Loucy (cell line): ENCODE data around the gene KCNMA1.

ENCODE experiments used
- H2AFZ ChIP-seq: fragments of 200-600 bp; sonication (generic); 2 replicates; pipeline ENCODE4 v1.6.0; 2016; ENCODE audit warnings: antibody characterized with exemption, mild to moderate bottlenecking, low read length, moderate library complexity
- H3F3A ChIP-seq: fragments of 200-600 bp; 2 replicates; pipeline ENCODE4 v1.6.0; 2016; ENCODE audit warnings: antibody characterized with exemption, low read depth, mild to moderate bottlenecking
- H3K27me3 ChIP-seq: fragments of 200-600 bp; sonication (generic); 2 replicates; pipeline ENCODE4 v1.6.1; 2014; ENCODE audit warnings: low read length, mild to moderate bottlenecking; ENCODE audit not compliant: insufficient read depth, poor library complexity, severe bottlenecking
- H3K36me3 ChIP-seq: fragments of 200-600 bp; sonication (generic); 2 replicates; pipeline ENCODE4 v1.6.1; 2016; ENCODE audit warnings: low read length; ENCODE audit not compliant: insufficient read depth
- H3K4me1 ChIP-seq: fragments of 200-600 bp; sonication (generic); 2 replicates; pipeline ENCODE4 v1.5.1; 2014; ENCODE audit warnings: low read length, mild to moderate bottlenecking; ENCODE audit not compliant: insufficient read depth, poor library complexity, severe bottlenecking
- H3K4me2 ChIP-seq: fragments of 200-600 bp; sonication (generic); 2 replicates; pipeline ENCODE4 v1.6.0; 2014; ENCODE audit warnings: antibody characterized with exemption, low read length, low read depth, mild to moderate bottlenecking; ENCODE audit not compliant: poor library complexity, severe bottlenecking
- H3K4me3 ChIP-seq: fragments of 200-600 bp; sonication (generic); 2 replicates; pipeline ENCODE4 v1.5.1; 2014; ENCODE audit warnings: low read length, mild to moderate bottlenecking, mixed read lengths; ENCODE audit not compliant: poor library complexity, severe bottlenecking
- H3K79me2 ChIP-seq: fragments of 200-600 bp; sonication (generic); 2 replicates; pipeline ENCODE4 v1.6.1; 2014; ENCODE audit warnings: low read length; ENCODE audit not compliant: insufficient read depth
- H3K9ac ChIP-seq: fragments of 200-600 bp; sonication (generic); 2 replicates; pipeline ENCODE4 v1.6.0; 2014; ENCODE audit warnings: mild to moderate bottlenecking, low read depth, low read length, moderate library complexity; ENCODE audit not compliant: poor library complexity, severe bottlenecking
- H3K9me2 ChIP-seq: fragments of 200-600 bp; sonication (generic); replicated peaks from 2 replicates; pipeline ENCODE4 v1.6.1; 2016; ENCODE audit warnings: low read depth, low read length, mixed read lengths
- H3K9me3 ChIP-seq: fragments of 200-600 bp; sonication (generic); 2 replicates; pipeline ENCODE4 v1.6.1; 2014; ENCODE audit warnings: mild to moderate bottlenecking, antibody characterized with exemption, low read length, low read depth; ENCODE audit not compliant: insufficient read depth
- H4K20me1 ChIP-seq: fragments of 200-600 bp; sonication (generic); 2 replicates; pipeline ENCODE4 v1.6.0; 2014; ENCODE audit warnings: antibody characterized with exemption, low read length, mild to moderate bottlenecking; ENCODE audit not compliant: insufficient read depth, poor library complexity, severe bottlenecking
- CTCF ChIP-seq: fragments of 200-600 bp; sonication (generic); conservative IDR thresholded peaks from 2 replicates; pipeline ENCODE4 v1.5.1; 2014; ENCODE audit warnings: mild to moderate bottlenecking, antibody characterized with exemption, low read length
- EZH2phosphoT487 ChIP-seq: fragments of 200-600 bp; IDR thresholded peaks from 2 replicates; pipeline ENCODE4 v1.6.1; 2018; ENCODE audit warnings: antibody characterized with exemption, mild to moderate bottlenecking, moderate library complexity, borderline replicate concordance

The KCNMA1 gene

GRCh38 chr10:77482072-77482471 lies 155.5 kb downstream of the KCNMA1 start:
- no peaks in the 10 kb centered on the region for H3F3A ChIP-seq
- no peaks in the 10 kb centered on the region for H3K79me2 ChIP-seq
- no peak overlapping the region for H2AFZ ChIP-seq
- no peak overlapping the region for H3K4me3 ChIP-seq
- no peaks in the 10 kb centered on the region for H3K9me2 ChIP-seq
- H4K20me1 ChIP-seq = no peaks in the 10 kb centered on the region
- no peak for TF ChIP-seq EZH2phosphoT487
- H3K4me1 ChIP-seq = peaks cover 4% of the 10 kb centered on the region
- no peaks in the 10 kb centered on the region for H3K27me3 ChIP-seq
- H3K4me2 ChIP-seq = no peak overlapping the region
- no peak overlapping the region for H3K9ac ChIP-seq
- no peaks in the 10 kb centered on the region for H3K36me3 ChIP-seq
- no peaks in the 10 kb centered on the region for H3K9me3 ChIP-seq

GRCh38 chr10:77479586-77479985 lies 158.0 kb downstream of the KCNMA1 start:
- Histone ChIP-seq H3K4me3 (no peak overlapping the region), H2AFZ (no peak overlapping the region), H3K9me3 (no peaks in the 10 kb centered on the region), H3K36me3 (no peaks in the 10 kb centered on the region), H3K27me3 (no peaks in the 10 kb centered on the region), H3K4me2 (no peak overlapping the region), H3K9me2 (no peaks in the 10 kb centered on the region), H3K79me2 (no peaks in the 10 kb centered on the region), H3K9ac (no peak overlapping the region), H4K20me1 (no peaks in the 10 kb centered on the region), H3F3A (no peaks in the 10 kb centered on the region), H3K4me1 (peaks cover 4% of the 10 kb centered on the region)
- no peak for TF ChIP-seq EZH2phosphoT487
- no peak for TF ChIP-seq CTCF

- Histone ChIP-seq H3K79me2 (no peaks in the 10 kb centered on the region), H3K36me3 (no peaks in the 10 kb centered on the region), H3K4me3 (no peak overlapping the region), H3K9me2 (no peaks in the 10 kb centered on the region), H3K4me2 (no peak overlapping the region), H3K9ac (no peak overlapping the region), H4K20me1 (no peaks in the 10 kb centered on the region), H3K4me1 (peaks cover 4% of the 10 kb centered on the region), H3F3A (no peaks in the 10 kb centered on the region), H3K27me3 (no peaks in the 10 kb centered on the region), H3K9me3 (no peaks in the 10 kb centered on the region), H2AFZ (no peak overlapping the region)
- TF ChIP-seq EZH2phosphoT487 = no peak
These were observed 158.6 kb downstream of the KCNMA1 start for GRCh38 chr10:77478962-77479359.

GRCh38 chr10:77478247-77478961 lies 159.2 kb downstream of the KCNMA1 start:
- H3K4me2 ChIP-seq = no peak overlapping the region
- H3K4me3 ChIP-seq = no peak overlapping the region

More at GRCh38 chr10:77478247-77478961, 159.2 kb downstream of the KCNMA1 start:
- H4K20me1 ChIP-seq = no peaks in the 10 kb centered on the region
- H3K9ac ChIP-seq = no peak overlapping the region
- no peaks in the 10 kb centered on the region for H3K9me2 ChIP-seq
- no peaks in the 10 kb centered on the region for H3K4me1 ChIP-seq
- TF ChIP-seq EZH2phosphoT487 (no peak), CTCF (no peak)
- H3K79me2 ChIP-seq = no peaks in the 10 kb centered on the region
- H3F3A ChIP-seq = no peaks in the 10 kb centered on the region
- no peak overlapping the region for H2AFZ ChIP-seq
- H3K36me3 ChIP-seq = no peaks in the 10 kb centered on the region
- H3K9me3 ChIP-seq = no peaks in the 10 kb centered on the region
- H3K27me3 ChIP-seq = no peaks in the 10 kb centered on the region
